Erythroblast (primary cell): ENCODE measurements around the gene SSRP1.

ENCODE experiments used
- GATA1 ChIP-seq: IDR thresholded peaks from 2 replicates; pipeline ENCODE4 v1.6.1; 2011; ENCODE audit warnings: low read depth, mild to moderate bottlenecking, control low read depth, low read length, moderate library complexity
- POLR2A ChIP-seq: IDR thresholded peaks from 2 replicates; pipeline ENCODE4 v1.6.1; 2011; ENCODE audit warnings: mild to moderate bottlenecking, low read length

GRCh38 chr11:57379732-57380131 is 44.0 kb upstream of the SSRP1 start:
- TF ChIP-seq POLR2A (no peak), GATA1 (no peak)
